HTERT RPE-1 (cell line): Measurements from ENCODE around the gene MTURN.

ENCODE experiments used
- in situ Hi-C: fragments of 300-500 bp; cut with MboI; formaldehyde crosslinking; loops from 4 replicates; pipeline ENCODE4 v1.14.3; 2020; ENCODE audit warnings: low sequenced_read_pairs

The MTURN gene

DNA sequence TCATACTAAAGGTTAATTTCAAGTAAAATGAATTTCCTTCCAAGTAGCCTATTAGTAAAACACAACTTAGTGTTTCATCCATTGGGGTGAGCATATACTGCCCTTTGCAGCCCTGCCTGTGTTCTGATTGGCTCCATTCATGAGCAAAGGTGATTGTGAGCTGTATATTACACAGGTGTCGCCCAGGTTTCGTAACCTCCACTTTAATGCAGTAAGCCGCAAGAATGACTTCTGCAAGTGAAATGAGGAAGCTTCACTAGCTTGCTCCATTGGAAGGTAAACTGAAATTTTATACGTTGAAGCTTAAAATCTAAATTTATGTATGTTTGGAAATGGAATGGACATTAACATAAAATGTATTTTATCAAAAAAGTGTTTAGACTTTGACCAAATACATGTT, 24.4 kb downstream of the MTURN start:
- in situ Hi-C loops = no loop called here

DNA sequence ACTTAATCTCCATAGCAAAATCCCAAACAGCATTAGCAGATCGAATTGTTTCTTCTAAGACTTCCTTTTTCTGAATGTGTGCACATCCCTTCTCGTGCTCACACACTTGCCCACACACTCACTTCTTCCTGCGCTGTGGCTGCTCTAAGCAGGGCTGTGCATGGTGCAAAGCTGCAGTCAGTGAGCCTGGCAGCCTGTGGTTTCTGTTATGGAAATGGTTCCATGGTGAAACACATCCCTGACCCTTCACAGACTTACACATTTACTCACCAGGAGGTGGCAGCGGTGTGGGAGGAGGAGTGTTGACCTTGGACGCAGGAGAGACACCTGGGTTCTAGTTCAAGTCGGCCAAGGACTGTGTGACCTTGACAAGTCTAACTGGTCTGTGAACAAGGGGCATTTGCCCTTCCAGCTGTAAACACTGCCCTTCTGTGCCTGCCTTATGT, 24.9 kb downstream of the MTURN start:
- in situ Hi-C loops = no loop called here

DNA sequence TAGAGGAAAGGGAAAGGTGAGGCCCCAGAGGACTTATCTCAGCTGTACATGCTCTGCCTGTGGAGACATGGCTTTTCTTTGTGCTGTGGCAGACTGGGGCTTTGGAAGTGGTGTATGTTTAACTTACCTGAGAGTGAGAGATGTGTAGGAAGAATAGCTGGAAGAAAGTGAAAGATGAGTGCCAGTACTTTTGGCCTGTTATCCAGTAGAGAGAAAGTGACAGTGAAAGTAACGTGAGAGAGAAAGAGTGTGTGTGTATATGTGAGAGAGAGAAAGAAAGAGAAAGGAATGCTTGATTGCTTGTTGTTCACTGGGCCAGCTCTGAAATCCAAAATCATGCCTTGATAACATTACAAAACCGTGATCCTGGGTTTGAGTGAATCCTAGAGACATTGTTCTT, 25.5 kb downstream of the MTURN start:
- in situ Hi-C loops = no loop called here

DNA sequence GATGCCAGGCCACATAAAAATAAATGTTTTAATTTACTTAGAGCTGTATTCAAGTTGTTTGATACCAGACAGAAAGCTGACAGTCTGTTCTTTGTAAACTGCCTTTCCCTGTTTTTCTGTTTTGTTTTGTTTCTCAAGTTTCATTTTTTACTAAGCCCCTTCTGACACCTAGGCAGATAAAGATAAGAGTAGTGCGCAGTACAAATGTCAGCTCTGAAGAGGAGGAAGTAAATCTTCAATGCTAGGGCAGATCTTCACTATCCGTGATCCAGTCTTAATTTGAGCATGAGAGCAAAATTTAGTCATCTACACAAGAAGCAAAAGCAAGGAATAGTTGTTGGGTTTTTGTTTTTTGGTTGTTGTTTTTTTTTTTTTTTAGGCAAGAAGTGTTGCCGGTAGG, 27.3 kb downstream of the MTURN start:
- in situ Hi-C loops = no loop called here

DNA sequence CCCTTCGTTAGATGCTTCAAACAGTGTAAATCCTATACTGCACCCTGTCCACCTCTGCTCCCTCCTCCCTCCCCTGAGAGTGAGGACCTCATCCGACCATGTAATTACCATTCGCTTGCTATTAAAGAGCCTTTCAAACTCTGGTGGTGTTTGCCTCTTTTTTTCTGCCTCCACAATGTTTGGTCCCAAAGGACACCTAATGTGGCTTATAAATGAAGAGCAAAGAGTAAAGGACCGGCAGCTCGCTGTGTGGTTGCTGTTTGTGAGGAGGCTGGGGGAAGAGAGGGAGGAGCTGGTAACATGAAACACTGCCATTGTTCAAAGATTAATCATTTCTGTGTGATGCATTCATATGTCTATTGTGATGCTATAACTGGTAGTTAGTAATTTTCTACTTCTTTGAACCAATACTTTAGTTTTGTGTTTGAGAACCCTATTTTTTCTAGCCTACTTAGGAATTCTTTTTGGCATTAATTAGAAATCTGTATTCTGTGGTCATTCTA, 27.9 kb downstream of the MTURN start:
- in situ Hi-C loops = no loop called here

DNA sequence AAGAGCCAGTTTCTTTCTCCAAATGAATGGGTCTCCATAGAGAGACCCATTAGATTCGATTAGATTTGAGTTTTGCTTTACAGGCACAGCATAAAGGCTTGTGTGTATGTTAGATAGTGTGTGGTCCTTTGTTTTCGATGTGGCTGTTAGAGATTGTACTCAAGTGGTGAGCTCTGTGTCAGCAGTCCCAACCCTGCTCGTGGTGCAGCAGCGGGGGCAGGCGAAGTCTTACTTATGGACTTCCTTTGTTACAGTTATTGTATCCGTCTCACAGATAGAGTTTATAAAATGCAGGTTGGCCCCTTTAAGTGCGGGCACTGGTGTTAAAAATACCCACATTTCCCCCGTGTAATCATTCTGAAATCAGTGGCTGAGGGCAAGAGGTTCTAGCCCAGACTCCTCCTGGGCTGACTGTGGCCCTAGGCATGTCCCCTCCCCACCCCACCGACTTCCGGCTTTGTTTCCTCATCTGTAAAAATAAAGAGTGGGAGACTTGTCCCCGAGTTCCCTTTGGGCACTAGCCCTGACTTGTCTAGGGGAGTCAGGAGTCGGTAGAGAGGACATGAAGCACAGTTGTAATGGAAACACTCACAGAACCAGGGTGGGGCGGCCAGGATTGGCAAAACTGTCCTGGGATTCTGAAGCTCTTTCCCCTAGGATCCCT, 28.6 kb downstream of the MTURN start:
- in situ Hi-C loops = no loop called here

DNA sequence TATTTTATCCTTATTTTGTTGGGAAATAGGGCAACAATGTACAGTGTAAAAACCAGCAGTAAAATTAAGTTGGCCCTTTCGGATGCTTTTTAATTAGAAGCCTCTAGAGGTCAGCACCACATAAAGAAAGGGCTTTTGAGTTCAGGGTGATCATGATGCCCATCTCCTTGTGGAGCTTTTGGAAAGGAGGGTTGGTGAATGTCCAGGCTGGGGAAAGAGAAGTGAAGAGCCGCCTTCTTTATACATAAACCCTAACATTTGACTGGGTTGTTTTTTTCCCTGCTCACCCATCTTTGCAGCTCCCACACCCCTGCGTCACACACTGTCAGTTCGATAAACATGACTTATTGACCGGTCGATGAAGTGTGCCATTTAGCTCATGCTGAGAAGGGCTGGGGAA, 29.8 kb downstream of the MTURN start:
- in situ Hi-C loops = no loop called here

DNA sequence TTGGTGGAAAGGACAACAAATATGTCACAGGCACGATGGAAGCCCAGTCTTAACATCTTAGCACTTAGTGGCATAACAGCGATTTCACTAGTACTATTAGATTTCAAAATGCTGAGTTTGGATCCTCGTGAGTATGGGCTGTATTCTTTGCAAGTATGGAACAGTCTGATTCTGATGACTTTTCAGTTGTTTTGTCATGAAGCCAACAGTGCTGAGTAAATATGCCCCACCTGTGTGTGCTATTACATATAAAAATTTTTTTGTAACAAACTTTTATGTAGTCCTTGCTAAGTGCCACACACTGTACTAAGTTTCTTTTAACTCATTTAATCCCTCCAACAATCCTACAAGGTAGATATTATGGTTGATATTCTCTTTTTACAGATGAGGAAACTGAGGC, 30.8 kb downstream of the MTURN start:
- in situ Hi-C loops = no loop called here

DNA sequence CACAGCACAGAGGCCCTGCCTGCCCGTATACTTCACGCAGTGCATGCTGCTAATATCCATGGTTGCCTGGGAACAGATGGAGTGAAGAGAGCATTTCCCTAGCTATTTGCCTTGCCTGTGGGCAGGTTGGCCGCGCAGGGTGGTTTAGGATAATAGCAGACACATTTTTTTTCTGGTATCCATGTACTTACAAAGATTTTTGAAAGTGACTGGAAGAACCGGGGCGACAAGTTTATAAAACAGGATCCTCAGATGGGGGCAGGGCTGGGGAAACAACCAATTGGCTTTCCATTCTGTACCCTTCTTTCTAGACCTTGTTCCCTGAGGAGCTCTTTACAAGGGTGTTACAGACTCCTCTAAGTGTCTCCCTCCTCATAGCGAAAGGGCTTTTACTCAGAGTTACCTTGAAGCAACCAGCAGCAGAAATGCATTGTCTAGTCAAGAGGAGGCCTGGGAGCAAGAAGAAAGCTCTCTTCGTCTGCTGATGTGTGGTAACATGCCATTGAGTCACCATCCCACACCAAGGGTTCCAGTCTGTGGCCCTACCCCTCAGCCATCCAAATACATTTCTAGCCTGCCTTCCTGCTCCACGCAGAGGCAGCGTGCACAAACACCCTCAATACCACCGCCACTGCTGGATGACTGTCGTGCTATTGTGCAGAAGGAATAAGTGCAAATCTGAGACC, 31.5 kb downstream of the MTURN start:
- in situ Hi-C loops = no loop called here

DNA sequence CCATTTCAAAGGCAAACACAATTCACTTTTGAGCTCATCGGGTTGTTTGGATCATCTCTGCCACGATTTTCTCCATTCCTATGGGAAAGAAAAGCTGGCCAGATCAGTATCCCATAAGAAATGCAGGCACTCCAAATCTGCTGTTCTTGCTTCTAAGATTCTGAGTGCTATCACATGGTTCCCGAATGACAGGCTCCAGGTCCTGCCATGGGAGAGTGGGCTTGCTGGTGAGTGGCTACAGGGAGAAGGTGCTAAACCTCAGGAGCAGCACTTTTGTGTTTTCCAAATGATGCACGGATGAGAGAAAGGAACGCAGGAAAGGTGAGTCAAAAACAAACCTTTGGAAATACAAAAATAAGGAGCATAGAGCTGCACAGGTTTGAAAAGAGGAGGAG, 32.1 kb downstream of the MTURN start:
- in situ Hi-C loops = no loop called here

DNA sequence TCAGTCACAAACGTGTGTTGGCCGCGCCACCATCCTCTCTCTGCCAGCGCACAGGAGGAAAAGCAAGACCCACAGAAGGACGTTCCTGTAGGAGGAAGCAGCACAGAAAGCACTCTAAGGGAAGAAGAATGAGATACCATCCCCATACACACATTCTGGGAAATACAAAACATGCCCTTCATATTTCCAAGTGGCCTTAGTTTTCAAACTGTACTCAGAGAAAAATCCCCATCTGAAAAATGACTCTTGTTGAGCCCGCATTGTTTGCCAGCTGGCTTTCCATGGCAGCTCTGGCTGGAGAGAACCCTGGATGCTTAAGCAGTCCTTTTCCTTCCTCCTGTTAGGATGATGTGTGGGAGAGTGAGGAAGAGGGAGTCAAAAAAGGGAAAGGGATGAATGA, 33.1 kb downstream of the MTURN start:
- in situ Hi-C loops = no loop called here

DNA sequence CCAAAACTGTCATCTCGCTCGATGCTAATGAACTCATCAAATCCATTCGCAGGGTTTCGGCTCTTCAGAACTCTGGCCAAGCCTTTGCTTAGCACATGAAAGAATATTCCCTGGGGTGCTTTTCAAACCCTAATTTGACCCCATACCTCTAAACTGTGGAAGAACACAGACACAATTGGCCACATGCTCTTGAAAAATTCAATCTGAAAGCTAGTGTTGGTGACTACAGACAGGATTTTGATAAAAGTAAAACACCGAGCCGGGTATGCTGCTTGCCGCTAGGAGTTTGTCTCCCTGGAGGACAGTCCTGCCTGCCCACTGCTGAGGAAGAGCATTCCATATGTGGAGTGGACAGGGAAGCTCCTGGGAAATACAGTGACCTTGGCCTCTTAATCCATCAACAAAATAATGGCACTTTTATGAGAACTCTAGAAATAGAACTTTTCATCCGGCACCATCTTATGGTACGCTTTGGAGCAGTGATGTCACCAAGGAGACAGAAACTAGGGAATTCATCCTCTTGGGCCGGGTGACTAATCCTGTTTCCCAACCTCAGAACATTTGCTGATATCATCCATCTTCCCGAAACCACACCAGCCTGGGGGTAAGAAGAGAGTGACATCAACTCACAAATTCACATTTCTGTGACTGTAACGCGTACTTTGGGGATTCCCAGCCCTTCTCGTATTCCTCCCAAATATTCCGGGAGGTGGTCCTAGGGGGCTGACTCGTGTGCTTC, 34.2 kb downstream of the MTURN start:
- in situ Hi-C loops = no loop called here

DNA sequence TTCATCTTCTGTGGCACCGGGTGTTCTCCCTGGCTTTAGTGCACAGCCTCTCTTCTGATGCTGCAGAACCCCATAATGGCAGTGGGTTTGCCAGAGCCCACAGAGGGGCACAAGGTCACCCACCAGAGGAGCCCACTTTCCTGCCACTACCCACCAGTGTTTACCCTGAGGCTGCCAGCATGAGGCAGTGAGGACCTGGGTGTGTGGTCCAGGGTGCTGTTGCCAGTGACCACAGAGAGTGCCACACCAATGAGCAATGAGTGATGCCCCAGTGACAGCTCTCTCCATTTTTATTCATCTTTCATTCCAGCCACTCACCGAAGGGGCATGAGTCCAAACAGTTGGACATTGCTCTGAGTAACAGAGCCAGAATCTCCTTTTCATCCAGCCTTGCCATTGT, 34.8 kb downstream of the MTURN start:
- in situ Hi-C loops = no loop called here

DNA sequence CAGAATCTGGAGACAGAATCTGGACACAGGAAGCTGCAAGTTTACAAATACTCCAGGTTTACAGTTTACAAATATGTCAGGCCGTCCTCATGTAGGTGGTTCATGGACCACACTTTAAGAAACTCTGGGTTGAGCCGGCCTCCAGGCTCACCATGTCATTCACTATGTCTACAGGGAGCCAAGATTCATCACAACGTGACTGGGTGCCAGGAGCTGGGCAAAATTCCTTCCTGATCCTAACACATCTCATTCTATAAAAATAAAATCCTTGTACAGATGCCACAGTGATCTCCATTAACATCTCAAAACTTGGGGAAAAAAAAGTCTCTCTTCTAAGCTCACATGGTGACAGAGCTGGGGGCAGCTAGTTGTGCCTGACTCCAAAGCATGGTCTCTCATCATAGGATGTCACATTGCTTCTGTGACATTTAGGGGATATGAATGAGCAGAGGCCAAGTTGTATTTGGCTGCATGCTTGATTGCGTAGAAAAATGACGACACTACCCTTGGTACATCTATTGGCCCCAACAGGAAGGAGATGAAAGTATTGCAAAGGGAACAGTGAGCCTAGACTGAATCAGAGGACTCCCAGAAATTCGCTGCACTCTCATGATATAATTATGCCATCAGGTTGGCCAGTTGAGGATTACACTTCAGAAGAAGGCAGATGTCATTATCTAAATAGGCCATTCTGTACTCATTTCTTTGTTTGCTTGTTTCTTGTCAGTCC, 35.9 kb downstream of the MTURN start:
- in situ Hi-C loops = no loop called here

DNA sequence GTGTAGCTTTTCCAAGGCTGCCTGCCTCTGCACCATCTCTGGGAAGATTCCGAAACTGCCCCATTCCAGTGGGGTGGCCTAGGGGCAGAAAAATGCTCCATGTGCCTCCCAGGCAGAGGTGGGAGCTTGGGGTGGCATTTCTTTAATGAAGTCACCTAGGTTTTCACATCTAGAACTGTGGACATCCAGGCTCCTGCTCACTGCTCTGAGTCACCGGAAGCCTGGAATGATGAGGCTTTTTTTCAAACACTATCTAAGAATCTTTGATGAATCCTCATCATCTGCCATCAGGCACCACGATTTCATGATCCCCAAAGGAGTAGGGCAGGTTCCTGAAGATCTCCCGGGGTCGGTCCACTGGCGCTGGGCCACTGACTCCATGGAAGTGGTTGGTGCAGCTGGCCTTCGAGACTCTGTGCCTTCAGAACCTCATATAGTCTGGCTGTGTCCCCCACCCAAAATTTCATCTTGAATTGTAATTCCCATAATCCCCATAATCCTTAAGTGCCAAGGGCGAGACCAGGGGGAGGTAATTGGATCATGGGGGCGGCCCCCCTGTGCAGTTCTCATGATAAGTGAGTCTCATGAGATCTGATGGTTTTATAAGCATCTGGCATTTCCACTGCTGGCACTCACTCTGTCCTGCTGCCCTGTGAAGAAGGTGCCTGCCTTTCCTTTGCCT, 37.1 kb downstream of the MTURN start:
- in situ Hi-C loops = no loop called here

DNA sequence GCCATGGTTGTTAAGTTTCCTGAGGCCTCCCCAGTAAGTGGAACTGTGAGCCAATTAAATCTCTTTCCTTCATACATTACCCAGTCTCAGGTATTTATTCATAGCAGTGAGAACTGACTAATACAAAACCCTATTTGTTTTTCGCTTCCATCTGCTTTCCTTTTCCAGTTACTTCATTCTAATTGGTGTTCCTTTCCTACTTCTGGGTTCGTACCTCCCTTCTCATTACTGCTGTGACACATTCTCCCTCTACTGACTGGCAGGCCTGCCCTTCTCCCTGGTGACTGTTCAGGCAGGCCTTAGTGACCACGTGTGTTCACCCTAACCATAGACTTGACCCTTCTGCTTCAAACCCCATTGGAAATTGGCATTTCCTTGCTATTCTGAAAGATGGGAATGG, 37.7 kb downstream of the MTURN start:
- in situ Hi-C loops = no loop called here

DNA sequence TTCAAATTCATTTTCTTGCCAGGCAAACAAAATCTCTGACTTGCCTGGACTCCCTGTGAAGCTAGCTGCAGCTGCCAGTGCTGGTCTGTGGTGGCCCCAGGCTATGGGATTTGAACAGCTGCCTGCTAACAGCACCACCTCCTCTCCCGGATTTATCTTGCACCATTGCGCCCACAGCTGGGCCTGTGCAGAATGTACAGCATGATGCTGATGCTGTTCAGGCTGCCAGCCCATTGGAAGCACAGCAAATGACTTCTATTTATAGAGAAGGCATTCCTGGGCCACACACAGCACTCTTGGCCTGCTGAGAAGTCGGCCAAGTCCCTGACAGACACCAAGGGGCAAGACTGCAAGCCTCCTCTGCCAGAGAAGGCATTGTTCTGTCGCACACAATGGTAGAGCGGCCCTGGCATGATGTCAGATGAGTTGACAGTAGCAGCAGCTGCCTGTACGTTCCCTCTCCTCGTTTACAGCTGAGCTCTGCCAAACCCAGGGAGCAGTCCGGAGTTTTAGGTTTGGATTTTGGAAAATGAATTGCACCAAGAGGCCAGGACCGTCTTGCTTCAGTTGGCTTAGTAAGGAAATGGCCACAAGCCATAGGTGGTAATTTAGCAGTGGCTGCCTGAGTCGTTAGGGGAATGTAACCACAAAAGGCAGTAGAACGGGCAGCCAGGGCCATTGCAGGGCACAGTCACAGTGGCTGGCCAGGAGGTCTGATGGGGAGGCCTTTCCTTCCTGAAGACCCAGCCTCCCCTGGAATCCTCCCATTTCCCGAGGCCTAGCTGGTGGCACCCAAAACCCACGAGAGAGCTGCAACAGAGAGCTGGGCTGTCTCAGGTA, 38.5 kb downstream of the MTURN start:
- in situ Hi-C loops = no loop called here

DNA sequence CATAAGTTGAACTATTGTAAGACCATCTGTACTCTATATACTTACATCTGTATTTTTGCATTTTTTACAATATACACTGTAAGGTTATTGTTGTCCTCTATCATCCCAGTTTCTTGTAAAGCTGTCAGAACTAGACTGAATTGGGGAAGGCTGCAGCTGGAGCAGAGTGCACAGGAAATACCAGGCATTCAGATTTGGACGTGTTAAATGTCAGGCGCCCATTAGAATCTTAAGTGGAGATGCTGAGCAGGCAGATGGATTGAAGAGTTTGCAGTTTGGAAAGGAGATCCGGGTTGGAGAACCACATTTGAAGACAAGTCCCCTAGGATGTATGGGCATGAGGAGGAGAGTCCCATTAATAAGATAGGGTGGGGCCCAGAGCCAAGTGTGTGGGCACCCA, 40.4 kb downstream of the MTURN start:
- in situ Hi-C loops = no loop called here

DNA sequence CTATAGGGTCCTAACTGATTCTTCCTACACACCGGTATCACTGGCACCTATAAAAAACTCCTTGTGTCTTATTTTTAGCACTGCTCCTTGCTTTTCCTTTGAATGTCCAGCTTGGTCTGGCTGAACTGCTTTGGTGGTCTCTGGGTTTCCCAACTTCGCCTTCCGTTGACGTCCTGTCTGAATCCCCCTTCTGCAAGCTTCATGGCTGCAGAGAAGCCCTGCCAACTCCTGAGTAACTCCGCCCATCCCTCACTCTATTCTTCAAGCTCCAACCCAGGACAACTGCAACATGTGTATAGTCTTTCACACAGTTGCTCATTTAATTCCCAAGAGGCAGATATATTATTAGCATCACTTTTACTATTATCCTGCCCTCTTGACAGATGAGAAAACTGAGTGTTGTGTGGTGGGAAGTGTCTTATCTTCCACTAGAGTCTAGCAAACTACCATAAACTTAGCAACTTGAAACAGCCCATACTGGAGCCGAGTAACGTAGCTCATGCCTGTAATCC, 40.9 kb downstream of the MTURN start:
- in situ Hi-C loops = no loop called here
